ENCODE results near the gene C2CD4D. TPM values are rescaled to one million over a fixed set of nuclear protein-coding genes. Genes with fewer than 3 reads are reported as not detected.

The C2CD4D gene
- total RNA-seq (2021; ENCODE audit: unreplicated experiment) (1.2 TPM), Bru-seq, nascent RNA (percentile 28 among the genes with signal in this experiment), BruChase-seq, experiment 1, labeled RNA remaining after a 2-hour chase (percentile 31 among the genes with signal in this experiment), BruChase-seq, experiment 2, labeled RNA remaining after a 6-hour chase (not detected)
- 1.1 TPM for polyA plus RNA-seq (2012; ENCODE audit: insufficient read length)
- long read RNA-seq, partial matches to known transcripts, result 0 of 4 reads
- long read RNA-seq, other reads (novel, unspliced or antisense), result 4 of 4 reads

DNA sequence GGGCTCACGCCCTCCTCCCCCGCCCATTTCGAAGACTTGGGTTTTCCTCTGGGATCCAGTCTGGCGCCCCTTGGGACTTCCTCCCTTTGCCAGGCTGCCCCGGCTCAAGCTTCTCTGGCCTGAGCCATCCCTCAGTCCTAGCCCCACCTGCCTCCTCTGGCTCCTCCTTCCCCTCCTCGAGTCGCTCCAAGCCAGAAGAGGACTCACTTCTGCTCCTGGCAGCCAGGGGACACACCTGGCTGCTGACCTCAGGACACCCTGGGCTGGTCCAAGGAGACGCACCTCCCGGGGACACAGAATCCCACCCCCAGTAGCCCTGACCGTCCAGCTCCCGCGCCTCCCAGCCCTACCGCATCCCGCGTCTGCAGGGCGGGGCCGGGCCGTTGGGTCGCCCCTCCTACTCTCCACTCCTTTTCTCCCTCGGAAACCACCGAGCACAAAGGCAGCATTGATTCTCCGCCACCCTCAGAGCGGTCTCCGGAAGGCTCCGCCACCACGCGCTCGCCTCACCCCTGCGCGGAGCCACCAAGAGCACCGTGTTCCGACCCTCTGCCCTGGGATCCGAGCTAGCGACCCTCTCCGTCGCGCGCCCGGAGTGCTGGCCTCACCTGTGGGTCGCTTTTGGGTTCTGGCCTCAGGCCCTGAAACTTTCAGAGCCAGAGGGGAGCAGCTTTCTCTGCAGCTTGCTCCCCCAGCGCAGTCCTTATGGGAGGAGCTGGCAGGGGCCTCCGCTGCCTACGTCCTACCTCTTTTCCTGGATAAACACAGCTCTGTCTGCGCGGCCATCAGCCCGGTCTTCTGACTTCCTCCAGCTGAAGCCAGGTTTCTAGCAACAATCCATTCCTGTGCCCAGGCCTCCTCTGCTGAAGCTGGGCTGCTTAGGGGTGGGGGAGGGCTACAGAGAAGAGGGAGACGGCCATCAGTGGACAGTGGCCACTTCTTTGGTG is at the start of gene C2CD4D:
TSS of gene C2CD4D (minus strand) at position 364 of the 947 bp plus-strand sequence. CDS start 831 bp downstream, outside the sequence.
- ATAC-seq (peak; percentile 90), DNase-seq (ENCODE audit: low read depth, low spot score) (no peak)
- TF ChIP-seq, protein P1, sequence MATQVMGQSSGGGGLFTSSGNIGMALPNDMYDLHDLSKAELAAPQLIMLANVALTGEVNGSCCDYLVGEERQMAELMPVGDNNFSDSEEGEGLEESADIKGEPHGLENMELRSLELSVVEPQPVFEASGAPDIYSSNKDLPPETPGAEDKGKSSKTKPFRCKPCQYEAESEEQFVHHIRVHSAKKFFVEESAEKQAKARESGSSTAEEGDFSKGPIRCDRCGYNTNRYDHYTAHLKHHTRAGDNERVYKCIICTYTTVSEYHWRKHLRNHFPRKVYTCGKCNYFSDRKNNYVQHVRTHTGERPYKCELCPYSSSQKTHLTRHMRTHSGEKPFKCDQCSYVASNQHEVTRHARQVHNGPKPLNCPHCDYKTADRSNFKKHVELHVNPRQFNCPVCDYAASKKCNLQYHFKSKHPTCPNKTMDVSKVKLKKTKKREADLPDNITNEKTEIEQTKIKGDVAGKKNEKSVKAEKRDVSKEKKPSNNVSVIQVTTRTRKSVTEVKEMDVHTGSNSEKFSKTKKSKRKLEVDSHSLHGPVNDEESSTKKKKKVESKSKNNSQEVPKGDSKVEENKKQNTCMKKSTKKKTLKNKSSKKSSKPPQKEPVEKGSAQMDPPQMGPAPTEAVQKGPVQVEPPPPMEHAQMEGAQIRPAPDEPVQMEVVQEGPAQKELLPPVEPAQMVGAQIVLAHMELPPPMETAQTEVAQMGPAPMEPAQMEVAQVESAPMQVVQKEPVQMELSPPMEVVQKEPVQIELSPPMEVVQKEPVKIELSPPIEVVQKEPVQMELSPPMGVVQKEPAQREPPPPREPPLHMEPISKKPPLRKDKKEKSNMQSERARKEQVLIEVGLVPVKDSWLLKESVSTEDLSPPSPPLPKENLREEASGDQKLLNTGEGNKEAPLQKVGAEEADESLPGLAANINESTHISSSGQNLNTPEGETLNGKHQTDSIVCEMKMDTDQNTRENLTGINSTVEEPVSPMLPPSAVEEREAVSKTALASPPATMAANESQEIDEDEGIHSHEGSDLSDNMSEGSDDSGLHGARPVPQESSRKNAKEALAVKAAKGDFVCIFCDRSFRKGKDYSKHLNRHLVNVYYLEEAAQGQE (IDR thresholded peaks at IDR 0.05; ENCODE audit: insufficient read depth in 1 of 2, low read depth in 2 of 2, low read length in 1 of 2), result no peak
- Histone ChIP-seq H3K27ac (ENCODE audit: low read length) (peak within 1 kb of the TSS; percentile 90), H3K4me3 (ENCODE audit: low read depth in 2 of 2, low read length in 2 of 2) (peak within 1 kb of the TSS; percentile 57 to 73), H3K9me3 (ENCODE audit: control insufficient read depth, insufficient read depth, low read depth, low read length) (no peaks in the 10 kb centered on the region), H3K36me3 (ENCODE audit: control insufficient read depth, insufficient read depth, low read length) (no peaks in the 10 kb centered on the region), H3K4me1 (ENCODE audit: control insufficient read depth, insufficient read depth, low read length) (peaks cover 10% of the 10 kb centered on the region), H3K27me3 (ENCODE audit: control insufficient read depth, insufficient read depth, low read length) (no peaks in the 10 kb centered on the region)
- in situ Hi-C loops (cut with HindIII; ENCODE audit: low pct_unique_long_range_greater_than_20kb, low sequenced_read_pairs) (no loop called here), intact Hi-C loops (cut with micrococcal nuclease; ENCODE audit: unreplicated experiment) (loop anchor here (10.0 kb wide), 3 partner anchors 145 to 395 kb away; no protein-coding TSS in a partner anchor)
- POLR2A ChIA-PET, result interaction anchor here (0.6 kb wide), 3 partner anchors 38 to 468 kb away, joined by 3 to 11 read pairs (median 3); no protein-coding TSS in a partner anchor
- CTCF ChIA-PET, result interaction anchor here (0.6 kb wide), 2 partner anchors 23 to 171 kb away, joined by 3 read pairs; no protein-coding TSS in a partner anchor
- BruUV-seq (replicated peaks), result no TSS peak

DNA sequence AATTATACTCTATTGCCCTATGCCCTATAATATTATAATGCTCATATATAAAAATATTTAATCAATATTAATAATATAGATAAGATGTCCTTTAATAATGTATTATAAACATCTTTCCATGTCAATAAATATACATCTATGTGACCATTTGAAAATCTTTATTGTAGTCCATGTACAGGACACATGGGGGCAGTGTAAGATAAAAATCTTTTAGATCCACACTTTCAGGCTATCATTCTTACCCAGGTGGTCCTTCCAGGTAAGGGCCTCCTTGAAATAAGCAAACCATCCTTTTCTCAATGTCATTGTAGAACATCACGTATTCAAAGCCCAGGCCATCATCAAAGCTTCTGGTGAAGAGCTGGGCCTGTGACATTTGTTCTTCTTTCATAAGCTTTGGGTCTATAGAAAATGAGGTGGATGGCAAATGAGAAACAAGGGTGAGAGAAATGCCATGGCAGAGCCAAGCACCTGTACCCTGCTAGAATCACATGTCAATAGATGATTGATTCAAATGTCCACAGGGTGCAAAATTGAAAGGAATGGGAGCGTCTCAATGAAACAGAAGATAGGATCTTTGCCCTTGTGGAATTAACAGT is 49.5 kb upstream of the C2CD4D start:
- TF ChIP-seq, protein P1 (IDR thresholded peaks at IDR 0.05; ENCODE audit: insufficient read depth in 1 of 2, low read depth in 2 of 2, low read length in 1 of 2), result no peak
- TF ChIP-seq, protein P2, sequence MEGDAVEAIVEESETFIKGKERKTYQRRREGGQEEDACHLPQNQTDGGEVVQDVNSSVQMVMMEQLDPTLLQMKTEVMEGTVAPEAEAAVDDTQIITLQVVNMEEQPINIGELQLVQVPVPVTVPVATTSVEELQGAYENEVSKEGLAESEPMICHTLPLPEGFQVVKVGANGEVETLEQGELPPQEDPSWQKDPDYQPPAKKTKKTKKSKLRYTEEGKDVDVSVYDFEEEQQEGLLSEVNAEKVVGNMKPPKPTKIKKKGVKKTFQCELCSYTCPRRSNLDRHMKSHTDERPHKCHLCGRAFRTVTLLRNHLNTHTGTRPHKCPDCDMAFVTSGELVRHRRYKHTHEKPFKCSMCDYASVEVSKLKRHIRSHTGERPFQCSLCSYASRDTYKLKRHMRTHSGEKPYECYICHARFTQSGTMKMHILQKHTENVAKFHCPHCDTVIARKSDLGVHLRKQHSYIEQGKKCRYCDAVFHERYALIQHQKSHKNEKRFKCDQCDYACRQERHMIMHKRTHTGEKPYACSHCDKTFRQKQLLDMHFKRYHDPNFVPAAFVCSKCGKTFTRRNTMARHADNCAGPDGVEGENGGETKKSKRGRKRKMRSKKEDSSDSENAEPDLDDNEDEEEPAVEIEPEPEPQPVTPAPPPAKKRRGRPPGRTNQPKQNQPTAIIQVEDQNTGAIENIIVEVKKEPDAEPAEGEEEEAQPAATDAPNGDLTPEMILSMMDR (IDR thresholded peaks at IDR 0.05), result peak; percentile 64
- TF ChIP-seq POLR2AphosphoS5 (IDR thresholded peaks at IDR 0.05; ENCODE audit: low read depth, low read length) (no peak), SIN3A (IDR thresholded peaks at IDR 0.05; ENCODE audit: borderline replicate concordance, insufficient read depth, low read depth, low read length) (no peak), TCF7L2 (IDR thresholded peaks at IDR 0.05; ENCODE audit: low read depth, low read length) (no peak)
- Histone ChIP-seq H3K9me3 (ENCODE audit: control insufficient read depth, insufficient read depth, low read depth, low read length) (no peaks in the 10 kb centered on the region), H3K27ac (ENCODE audit: low read length) (no peak overlapping the region), H3K27me3 (ENCODE audit: control insufficient read depth, insufficient read depth, low read length) (no peaks in the 10 kb centered on the region), H3K36me3 (ENCODE audit: control insufficient read depth, insufficient read depth, low read length) (no peaks in the 10 kb centered on the region), H3K4me1 (ENCODE audit: control insufficient read depth, insufficient read depth, low read length) (no peaks in the 10 kb centered on the region), H3K4me3 (ENCODE audit: low read depth in 2 of 2, low read length in 2 of 2) (no peak overlapping the region)
- ChIA-PET POLR2A (no interaction called here), CTCF (interaction anchor here (0.6 kb wide), 1 partner anchor 146 kb away, joined by 3 read pairs; no protein-coding TSS in a partner anchor)
- intact Hi-C loops (cut with micrococcal nuclease; ENCODE audit: unreplicated experiment), result no loop called here
- in situ Hi-C loops (cut with HindIII; ENCODE audit: low pct_unique_long_range_greater_than_20kb, low sequenced_read_pairs), result no loop called here
- BruUV-seq (replicated peaks), result no TSS peak
- DNase-seq (ENCODE audit: low read depth, low spot score) (no peak), ATAC-seq (0 out of 2 replicates have a peak, but pooled peaks have one; percentile 52)

Data from Panc1 (cell line).